ENCODE data around the gene MIEN1.
"Not testable (repeated sequence)": the region's sequence is repeated elsewhere in the genome, so short reads cannot be mapped to it uniquely, and the experiment has no call there.

MIEN1 gene

DNA sequence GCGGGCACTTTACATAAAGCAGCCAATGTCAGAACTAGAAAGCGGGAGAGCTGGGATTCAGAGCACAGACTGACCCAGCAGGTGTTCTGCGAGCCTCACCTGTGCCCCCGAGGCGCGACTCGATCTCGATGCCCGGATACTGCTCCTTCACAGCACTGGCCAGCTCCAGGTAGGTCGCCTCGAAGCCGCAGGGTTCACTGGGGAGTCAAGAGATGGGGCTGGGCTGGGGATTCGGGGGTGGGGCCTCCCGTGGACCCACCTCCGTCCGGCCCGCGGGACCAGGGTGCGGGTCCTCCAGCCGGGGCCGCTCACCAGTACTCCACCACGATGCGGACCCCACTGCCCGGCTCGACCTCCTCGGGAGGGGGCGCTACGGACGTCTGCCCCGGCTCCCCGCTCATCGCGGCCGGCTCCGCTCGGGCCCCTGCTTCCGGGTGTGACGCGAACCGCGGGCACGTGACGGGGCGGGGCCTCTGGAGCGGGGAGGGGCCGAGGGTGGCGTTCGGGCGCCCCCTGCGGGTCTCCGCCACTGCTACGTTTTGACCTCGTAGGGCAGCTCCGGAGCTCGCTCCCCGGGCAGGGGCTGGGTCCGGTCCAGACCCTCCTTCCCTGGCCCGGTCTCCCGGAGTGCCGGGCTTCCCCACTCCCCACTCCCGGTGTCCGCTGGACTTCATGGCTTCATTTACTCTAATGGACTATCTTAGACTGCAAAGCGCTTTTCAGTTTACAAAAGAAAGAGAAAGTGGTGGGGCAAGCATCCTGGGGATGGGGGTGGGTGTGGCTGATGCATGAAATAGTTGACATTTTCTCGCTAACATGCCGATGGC is at the start of gene MIEN1:
Gene MIEN1 (minus strand): TSS at position 438 of the 827 bp plus-strand sequence. CDS start 37 bp downstream, at position 401.
- intact Hi-C loops (cut with DNase I) = no loop called here

GRCh38 chr17:39777534-39778365 is 47.4 kb upstream of the MIEN1 start:
- intact Hi-C loops (cut with DNase I) = no loop called here
- DNase-seq = no peak

More for the DNA sequence above, at the start of gene MIEN1:
- peak; percentile 87 to 99 (median 96) for DNase-seq

GRCh38 chr17:39776252-39776651 is 45.9 kb upstream of the MIEN1 start:
- DNase-seq = no peak
- intact Hi-C loops (cut with DNase I) = no loop called here

- DNase-seq = no peak
- intact Hi-C loops (cut with DNase I) = no loop called here
Observed at GRCh38 chr17:39775031-39775430, 44.7 kb upstream of the MIEN1 start.

DNA sequence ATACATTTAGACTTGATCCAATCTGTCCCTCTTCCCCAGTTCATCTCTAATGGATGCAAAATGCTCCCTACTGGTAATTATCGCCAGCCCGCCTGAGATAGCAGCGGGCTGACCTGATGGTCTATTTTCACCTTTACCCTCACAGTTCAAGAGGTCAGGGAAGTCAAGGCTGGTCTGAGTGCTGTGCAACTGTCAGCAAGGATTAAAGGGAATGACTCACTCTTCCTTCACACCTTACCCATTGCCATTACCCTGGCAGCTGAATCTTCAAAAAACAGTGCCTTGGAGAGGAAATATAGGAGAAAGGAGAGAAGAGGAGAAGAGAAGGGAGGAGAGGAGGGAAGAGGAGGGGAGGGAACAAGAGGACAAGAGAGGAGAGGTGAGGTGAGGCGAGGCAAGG is 43.7 kb upstream of the MIEN1 start:
- intact Hi-C loops (cut with DNase I) = no loop called here
- DNase-seq = no peak

- no peak for DNase-seq
- intact Hi-C loops (cut with DNase I) = no loop called here
Observed at GRCh38 chr17:39772987-39773934, 42.9 kb upstream of the MIEN1 start.

DNA sequence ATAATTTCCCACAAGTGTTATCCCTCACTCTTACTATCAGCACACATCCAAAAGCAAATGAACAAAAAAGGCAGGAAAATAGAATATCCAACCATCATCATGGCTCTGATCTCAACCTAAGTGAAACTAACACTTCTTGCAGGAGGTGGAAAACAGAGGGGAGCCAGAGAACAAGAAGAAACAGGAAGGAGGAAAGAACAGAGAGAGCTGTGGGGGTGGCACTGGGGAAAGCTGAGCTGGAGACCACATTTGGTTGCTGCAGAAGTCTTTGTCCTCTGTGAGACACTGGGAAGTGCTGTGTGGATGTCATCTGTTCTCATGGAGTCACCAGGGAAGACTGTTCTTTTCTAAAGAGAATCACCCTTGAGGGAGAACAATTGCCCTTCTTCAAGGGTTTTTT is 42.1 kb upstream of the MIEN1 start:
- DNase-seq = no peak
- intact Hi-C loops (cut with DNase I) = no loop called here

GRCh38 chr17:39769974-39770587 is 39.7 kb upstream of the MIEN1 start:
- DNase-seq = no peak
- intact Hi-C loops (cut with DNase I) = no loop called here

GRCh38 chr17:39767147-39767546 is 36.8 kb upstream of the MIEN1 start:
- intact Hi-C loops (cut with DNase I) = no loop called here
- peak in 1 of 42 donors; percentile 12 for DNase-seq

DNA sequence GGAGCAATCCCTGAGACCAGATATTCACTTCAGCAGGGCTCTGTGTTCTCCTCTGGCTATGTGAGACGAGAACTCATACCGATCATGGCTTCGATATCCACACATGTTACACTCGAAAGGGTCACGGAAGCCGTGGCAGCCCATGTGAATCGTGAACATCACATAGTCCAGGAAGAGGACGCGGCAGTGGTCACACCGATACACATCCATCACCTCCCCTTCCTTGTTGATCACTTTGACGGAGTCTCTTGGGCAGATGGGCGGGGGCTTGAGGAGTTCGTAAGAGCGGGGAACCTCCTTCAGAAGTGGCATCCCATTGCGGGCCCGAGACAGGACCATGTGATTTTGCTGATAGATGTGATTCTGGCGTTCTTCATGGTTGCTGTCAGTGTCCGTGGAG is 35.4 kb upstream of the MIEN1 start:
- peak in 1 of 42 donors; percentile 32 for DNase-seq
- intact Hi-C loops (cut with DNase I) = no loop called here

DNA sequence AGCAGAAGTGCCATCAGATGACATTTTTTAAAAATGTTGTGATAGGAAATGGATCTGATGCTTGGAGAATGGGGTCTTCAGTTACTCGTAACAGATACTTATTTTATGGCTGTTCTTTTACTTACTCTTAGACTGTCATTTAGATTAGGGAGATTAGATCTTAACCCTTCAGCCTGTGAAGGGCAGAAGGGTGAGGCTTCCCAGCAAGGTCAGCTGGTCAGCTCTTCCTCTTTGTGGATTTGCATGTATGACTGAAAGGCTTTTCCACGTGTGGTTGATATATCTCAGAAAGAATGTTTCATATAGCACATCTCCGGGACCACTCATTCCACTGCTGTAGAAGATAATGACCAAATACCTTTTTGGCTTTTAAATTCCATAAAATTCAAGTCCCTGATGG is 34.8 kb upstream of the MIEN1 start:
- peak in 1 of 42 donors; percentile 7 for DNase-seq

GRCh38 chr17:39764171-39764570 is 33.8 kb upstream of the MIEN1 start:
- intact Hi-C loops (cut with DNase I); DNase-seq: not testable (repeated sequence)

More for the DNA sequence above, 34.8 kb upstream of the MIEN1 start:
- intact Hi-C loops (cut with DNase I) = no loop called here

GRCh38 chr17:39763051-39763820 is 32.9 kb upstream of the MIEN1 start:
- intact Hi-C loops (cut with DNase I) = no loop called here
- DNase-seq = no peak

GRCh38 chr17:39761861-39762496 is 31.6 kb upstream of the MIEN1 start:
- DNase-seq = no peak
- intact Hi-C loops (cut with DNase I) = no loop called here

DNA sequence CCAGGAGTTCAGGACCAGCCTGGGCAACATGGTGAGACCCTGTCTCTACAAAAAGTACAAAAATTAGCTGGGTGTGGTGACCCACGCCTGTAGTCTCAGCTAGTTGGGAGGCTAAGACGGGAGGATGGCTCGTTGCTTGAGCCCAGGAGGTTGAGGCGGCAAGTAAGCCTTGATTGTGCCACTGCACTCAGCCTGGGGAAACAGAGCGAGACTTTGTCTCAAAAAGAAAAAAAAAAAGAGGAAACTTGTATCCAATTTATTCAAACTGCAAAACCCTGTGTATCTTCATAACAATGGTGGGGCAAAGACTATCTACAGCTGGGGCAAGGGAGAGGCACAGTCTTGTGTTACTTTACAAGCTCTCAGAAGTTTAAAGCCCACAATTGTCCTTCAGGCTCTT is 28.9 kb upstream of the MIEN1 start:
- intact Hi-C loops (cut with DNase I) = no loop called here
- DNase-seq = peak in 2 of 42 donors; percentile 30 to 37

DNA sequence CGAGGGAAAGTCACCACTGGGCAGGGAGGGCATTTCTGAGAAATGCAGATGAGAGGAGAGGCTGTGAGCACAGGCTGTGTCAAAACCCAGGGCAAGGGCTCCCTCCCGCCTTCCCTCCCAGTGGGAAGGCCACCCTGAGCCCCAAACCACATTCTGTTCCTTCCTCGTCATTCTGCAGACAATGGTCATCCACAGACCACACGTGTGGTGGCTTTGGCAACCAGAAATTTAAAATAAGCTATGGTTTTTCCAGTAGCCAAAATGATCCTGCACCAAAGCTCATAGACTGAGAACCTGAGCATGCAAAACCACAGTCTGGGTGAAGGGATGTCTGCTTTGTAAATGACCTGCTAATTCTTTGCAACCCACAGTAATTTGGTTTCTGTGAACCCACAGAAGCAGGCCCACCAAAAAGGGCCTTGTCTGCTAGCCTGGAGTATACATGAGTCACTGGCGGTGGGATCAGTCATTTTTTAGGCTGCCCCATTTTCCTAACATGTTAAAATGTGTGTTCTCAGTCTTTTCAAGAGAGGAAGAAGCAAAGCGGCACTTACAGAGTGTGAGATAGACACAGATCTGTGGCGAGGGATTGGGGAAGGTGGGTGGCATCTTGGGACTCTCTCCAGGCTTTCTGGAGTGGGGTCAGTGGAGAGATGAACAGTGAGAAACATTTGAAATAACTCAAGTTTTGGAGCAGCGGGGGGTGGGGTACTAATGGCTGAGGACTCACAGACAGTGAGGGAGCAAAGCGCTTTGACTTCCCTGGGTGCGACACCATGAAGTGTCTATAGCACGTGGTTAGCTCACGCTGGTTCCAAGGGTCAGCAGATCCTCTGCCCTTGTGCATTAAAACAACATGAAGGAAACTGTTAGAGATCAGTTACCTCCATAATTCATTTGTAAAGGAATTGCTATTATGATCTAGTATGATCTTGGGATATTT is 27.9 kb upstream of the MIEN1 start:
- peak in 2 of 42 donors; percentile 30 to 32 for DNase-seq
- intact Hi-C loops (cut with DNase I) = no loop called here
